GM23338 (cell line): ENCODE measurements around the gene KRTAP10-1. TPM values are rescaled to one million over a fixed set of nuclear protein-coding genes. Genes with fewer than 3 reads are reported as not detected.

Experiments used
- ATAC-seq: fragments of 200-7000 bp; cut with Tn5 transposase; 3 replicates; pipeline ENCODE4 v1.9.1; 2020
- DNase-seq: peaks from one replicate; pipeline ENCODE4 v3.0.0-alpha.2; 2015; ENCODE audit warnings: low spot score
- H2AFZ ChIP-seq: fragments of 200-600 bp; sonication (generic); 2 replicates; pipeline ENCODE4 v1.8.0; 2016; ENCODE audit warnings: antibody characterized with exemption, mild to moderate bottlenecking, moderate library complexity
- H3F3A ChIP-seq: fragments of 200-600 bp; sonication (generic); replicated peaks from 2 replicates; pipeline ENCODE4 v1.8.0; 2017; ENCODE audit warnings: antibody characterized with exemption, mixed run types, low read depth
- H3K27ac ChIP-seq: fragments of 200-600 bp; sonication (generic); 2 replicates; pipeline ENCODE4 v1.6.1; 2016; ENCODE audit warnings: low read depth
- H3K27me3 ChIP-seq: fragments of 200-600 bp; sonication (generic); 2 replicates; pipeline ENCODE4 v1.8.0; 2016; ENCODE audit warnings: mild to moderate bottlenecking, mixed run types, moderate library complexity; ENCODE audit not compliant: insufficient read depth
- H3K36me3 ChIP-seq: fragments of 200-600 bp; sonication (generic); 2 replicates; pipeline ENCODE4 v1.8.0; 2016; ENCODE audit warnings: mild to moderate bottlenecking; ENCODE audit not compliant: insufficient read depth
- H3K4me1 ChIP-seq: fragments of 200-600 bp; sonication (generic); 2 replicates; pipeline ENCODE4 v1.8.0; 2016; ENCODE audit warnings: mild to moderate bottlenecking, moderate library complexity; ENCODE audit not compliant: insufficient read depth
- H3K4me2 ChIP-seq: fragments of 200-600 bp; sonication (generic); 2 replicates; pipeline ENCODE4 v1.7.1; 2017; ENCODE audit warnings: mixed run types
- H3K4me3 ChIP-seq: fragments of 200-600 bp; sonication (generic); 2 replicates; pipeline ENCODE4 v1.6.1; 2016; ENCODE audit warnings: mixed run types
- H3K79me2 ChIP-seq: fragments of 200-600 bp; sonication (generic); replicated peaks from 2 replicates; pipeline ENCODE4 v1.8.0; 2017; ENCODE audit warnings: mild to moderate bottlenecking; ENCODE audit not compliant: insufficient read depth
- H3K9me2 ChIP-seq: fragments of 200-600 bp; sonication (generic); 2 replicates; pipeline ENCODE4 v1.8.0; 2017; ENCODE audit not compliant: insufficient read depth
- H4K20me1 ChIP-seq: fragments of 200-600 bp; sonication (generic); replicated peaks from 2 replicates; pipeline ENCODE4 v1.8.0; 2017; ENCODE audit warnings: mild to moderate bottlenecking; ENCODE audit not compliant: insufficient read depth
- H3K27ac Mint-ChIP-seq: 2 replicates; pipeline ENCODE4 v1.8.0; 2020; ENCODE audit warnings: inconsistent platforms, mild to moderate bottlenecking, moderate library complexity, mixed read lengths
- H3K27me3 Mint-ChIP-seq: 3 replicates; pipeline ENCODE4 v1.8.0; 2022; ENCODE audit warnings: low read depth, mild to moderate bottlenecking, moderate library complexity, mixed read lengths, inconsistent platforms; ENCODE audit not compliant: insufficient read depth, poor library complexity
- H3K36me3 Mint-ChIP-seq: 3 replicates; pipeline ENCODE4 v1.8.0; 2021; ENCODE audit warnings: low read depth, mild to moderate bottlenecking, inconsistent platforms, moderate library complexity, mixed read lengths
- H3K4me1 Mint-ChIP-seq: 3 replicates; pipeline ENCODE4 v1.8.0; 2020; ENCODE audit warnings: mild to moderate bottlenecking, inconsistent platforms, mixed read lengths
- H3K4me3 Mint-ChIP-seq: 3 replicates; pipeline ENCODE4 v1.8.0; 2021; ENCODE audit warnings: moderate library complexity, mild to moderate bottlenecking, inconsistent platforms, mixed read lengths
- H3K9me3 Mint-ChIP-seq: 3 replicates; pipeline ENCODE4 v1.8.0; 2020; ENCODE audit warnings: moderate library complexity, mild to moderate bottlenecking, inconsistent platforms, mixed read lengths
- ETS1 ChIP-seq: IDR thresholded peaks from 2 replicates; pipeline ENCODE4 v1.6.1; 2016; ENCODE audit warnings: antibody characterized with exemption
- JUNB ChIP-seq: IDR thresholded peaks from one replicate; pipeline ENCODE4 v1.6.1; 2016; ENCODE audit warnings: antibody characterized with exemption; ENCODE audit not compliant: unreplicated experiment
- NANOG ChIP-seq: IDR thresholded peaks from 2 replicates; pipeline ENCODE4 v1.6.1; 2016; ENCODE audit warnings: antibody characterized with exemption, borderline replicate concordance
- POLR2AphosphoS5 ChIP-seq: IDR thresholded peaks from 2 replicates; pipeline ENCODE4 v1.6.1; 2016; ENCODE audit warnings: antibody characterized with exemption, low read depth
- REST ChIP-seq: IDR thresholded peaks from one replicate; pipeline ENCODE4 v1.6.1; 2018; ENCODE audit warnings: antibody characterized with exemption; ENCODE audit not compliant: unreplicated experiment
- polyA plus RNA-seq: library from polyadenylated mRNA; unstranded; fragments of >200 nt; fragmentation: Nextera tagmentation; extraction: Ambion mirVana; gene quantifications from 2 replicates; pipeline ENCODE4 v1.2.1, GENCODE V29; 2016
- total RNA-seq: library from RNA; depleted of rRNA; stranded (reverse); fragments of >200 nt; shearing (Covaris generic); gene quantifications from 2 replicates; pipeline ENCODE4 v1.2.3, GENCODE V29; 2014
- TF ChIP-seq, protein P1 (sequence below): fragments of 250-450 bp; sonication (Bioruptor Pico); IDR thresholded peaks from 2 replicates; pipeline ENCODE4 v1.5.0; 2020; ENCODE audit warnings: mild to moderate bottlenecking, moderate library complexity

Gene KRTAP10-1
- total and polyA plus RNA-seq, 2 experiments from 2014 or later, result not detected

DNA sequence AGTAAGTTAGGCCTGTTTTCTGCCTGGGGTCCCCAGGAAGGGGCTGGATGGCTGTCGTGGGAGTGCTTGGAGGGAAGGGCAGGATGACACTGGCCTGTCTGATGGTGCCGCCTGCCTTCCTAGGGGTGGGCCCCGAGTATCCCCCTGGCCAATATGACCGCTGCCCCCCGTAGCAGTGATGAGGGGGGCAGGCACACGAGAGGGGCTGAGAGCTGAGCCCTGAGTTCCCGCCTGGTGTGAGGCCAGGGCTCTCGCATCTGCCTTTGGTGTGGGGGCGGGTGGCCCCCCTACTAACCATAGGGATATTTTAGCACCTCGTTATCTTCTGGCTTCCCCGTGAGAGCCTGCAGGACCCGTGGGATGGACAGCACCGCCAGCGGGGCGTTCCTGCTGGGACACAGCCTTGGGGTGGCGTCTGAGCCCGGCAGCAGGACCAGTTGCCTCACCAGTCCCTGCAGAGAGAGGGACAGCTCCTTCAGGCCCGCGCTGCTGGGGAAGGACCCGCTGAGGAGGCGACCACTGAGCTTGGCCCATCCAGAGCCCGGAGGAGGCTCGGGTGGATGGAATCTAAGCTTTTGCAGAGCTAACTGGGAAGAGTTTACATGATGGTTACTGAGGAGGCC lies 10.4 kb downstream of the KRTAP10-1 start:
- ATAC-seq (no peak), DNase-seq (no peak)
- Mint-ChIP-seq H3K36me3 (no peaks in the 10 kb centered on the region), H3K27ac (no peak overlapping the region), H3K27me3 (peaks cover 6% of the 10 kb centered on the region), H3K4me3 (no peak overlapping the region), H3K9me3 (peaks cover 2% of the 10 kb centered on the region; the same call in 1 of the 3 replicates), H3K4me1 (peaks cover 3% of the 10 kb centered on the region; the same call in 2 of the 3 replicates)
- no peaks in the 10 kb centered on the region for H3K4me1 ChIP-seq
- no peak overlapping the region for H2AFZ ChIP-seq
- no peak overlapping the region for H3K27ac ChIP-seq
- no peak overlapping the region for H3K4me3 ChIP-seq
- no peak overlapping the region for H3K4me2 ChIP-seq
- TF ChIP-seq REST (no peak), ETS1 (no peak), JUNB (no peak), NANOG (no peak), POLR2AphosphoS5 (no peak)
- TF ChIP-seq, protein P1, sequence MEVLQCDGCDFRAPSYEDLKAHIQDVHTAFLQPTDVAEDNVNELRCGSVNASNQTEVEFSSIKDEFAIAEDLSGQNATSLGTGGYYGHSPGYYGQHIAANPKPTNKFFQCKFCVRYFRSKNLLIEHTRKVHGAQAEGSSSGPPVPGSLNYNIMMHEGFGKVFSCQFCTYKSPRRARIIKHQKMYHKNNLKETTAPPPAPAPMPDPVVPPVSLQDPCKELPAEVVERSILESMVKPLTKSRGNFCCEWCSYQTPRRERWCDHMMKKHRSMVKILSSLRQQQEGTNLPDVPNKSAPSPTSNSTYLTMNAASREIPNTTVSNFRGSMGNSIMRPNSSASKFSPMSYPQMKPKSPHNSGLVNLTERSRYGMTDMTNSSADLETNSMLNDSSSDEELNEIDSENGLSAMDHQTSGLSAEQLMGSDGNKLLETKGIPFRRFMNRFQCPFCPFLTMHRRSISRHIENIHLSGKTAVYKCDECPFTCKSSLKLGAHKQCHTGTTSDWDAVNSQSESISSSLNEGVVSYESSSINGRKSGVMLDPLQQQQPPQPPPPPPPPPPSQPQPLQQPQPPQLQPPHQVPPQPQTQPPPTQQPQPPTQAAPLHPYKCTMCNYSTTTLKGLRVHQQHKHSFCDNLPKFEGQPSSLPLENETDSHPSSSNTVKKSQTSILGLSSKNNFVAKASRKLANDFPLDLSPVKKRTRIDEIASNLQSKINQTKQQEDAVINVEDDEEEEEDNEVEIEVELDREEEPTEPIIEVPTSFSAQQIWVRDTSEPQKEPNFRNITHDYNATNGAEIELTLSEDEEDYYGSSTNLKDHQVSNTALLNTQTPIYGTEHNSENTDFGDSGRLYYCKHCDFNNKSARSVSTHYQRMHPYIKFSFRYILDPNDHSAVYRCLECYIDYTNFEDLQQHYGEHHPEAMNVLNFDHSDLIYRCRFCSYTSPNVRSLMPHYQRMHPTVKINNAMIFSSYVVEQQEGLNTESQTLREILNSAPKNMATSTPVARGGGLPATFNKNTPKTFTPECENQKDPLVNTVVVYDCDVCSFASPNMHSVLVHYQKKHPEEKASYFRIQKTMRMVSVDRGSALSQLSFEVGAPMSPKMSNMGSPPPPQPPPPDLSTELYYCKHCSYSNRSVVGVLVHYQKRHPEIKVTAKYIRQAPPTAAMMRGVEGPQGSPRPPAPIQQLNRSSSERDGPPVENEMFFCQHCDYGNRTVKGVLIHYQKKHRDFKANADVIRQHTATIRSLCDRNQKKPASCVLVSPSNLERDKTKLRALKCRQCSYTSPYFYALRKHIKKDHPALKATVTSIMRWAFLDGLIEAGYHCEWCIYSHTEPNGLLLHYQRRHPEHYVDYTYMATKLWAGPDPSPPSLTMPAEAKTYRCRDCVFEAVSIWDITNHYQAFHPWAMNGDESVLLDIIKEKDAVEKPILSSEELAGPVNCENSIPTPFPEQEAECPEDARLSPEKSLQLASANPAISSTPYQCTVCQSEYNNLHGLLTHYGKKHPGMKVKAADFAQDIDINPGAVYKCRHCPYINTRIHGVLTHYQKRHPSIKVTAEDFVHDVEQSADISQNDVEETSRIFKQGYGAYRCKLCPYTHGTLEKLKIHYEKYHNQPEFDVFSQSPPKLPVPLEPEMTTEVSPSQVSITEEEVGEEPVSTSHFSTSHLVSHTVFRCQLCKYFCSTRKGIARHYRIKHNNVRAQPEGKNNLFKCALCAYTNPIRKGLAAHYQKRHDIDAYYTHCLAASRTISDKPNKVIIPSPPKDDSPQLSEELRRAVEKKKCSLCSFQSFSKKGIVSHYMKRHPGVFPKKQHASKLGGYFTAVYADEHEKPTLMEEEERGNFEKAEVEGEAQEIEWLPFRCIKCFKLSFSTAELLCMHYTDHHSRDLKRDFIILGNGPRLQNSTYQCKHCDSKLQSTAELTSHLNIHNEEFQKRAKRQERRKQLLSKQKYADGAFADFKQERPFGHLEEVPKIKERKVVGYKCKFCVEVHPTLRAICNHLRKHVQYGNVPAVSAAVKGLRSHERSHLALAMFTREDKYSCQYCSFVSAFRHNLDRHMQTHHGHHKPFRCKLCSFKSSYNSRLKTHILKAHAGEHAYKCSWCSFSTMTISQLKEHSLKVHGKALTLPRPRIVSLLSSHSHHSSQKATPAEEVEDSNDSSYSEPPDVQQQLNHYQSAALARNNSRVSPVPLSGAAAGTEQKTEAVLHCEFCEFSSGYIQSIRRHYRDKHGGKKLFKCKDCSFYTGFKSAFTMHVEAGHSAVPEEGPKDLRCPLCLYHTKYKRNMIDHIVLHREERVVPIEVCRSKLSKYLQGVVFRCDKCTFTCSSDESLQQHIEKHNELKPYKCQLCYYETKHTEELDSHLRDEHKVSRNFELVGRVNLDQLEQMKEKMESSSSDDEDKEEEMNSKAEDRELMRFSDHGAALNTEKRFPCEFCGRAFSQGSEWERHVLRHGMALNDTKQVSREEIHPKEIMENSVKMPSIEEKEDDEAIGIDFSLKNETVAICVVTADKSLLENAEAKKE (CRISPR knock-in tag), result no peak
- H3K27me3 ChIP-seq, result no peaks in the 10 kb centered on the region
- H4K20me1 ChIP-seq, result no peaks in the 10 kb centered on the region
- no peaks in the 10 kb centered on the region for H3F3A ChIP-seq
- no peaks in the 10 kb centered on the region for H3K79me2 ChIP-seq
- H3K9me2 ChIP-seq, result 0 out of 2 replicates have a peak, but pooled peaks cover 2% of the 10 kb centered on the region
- H3K36me3 ChIP-seq, result no peaks in the 10 kb centered on the region
